IPS-NIHi7 (cell line): ENCODE data around the gene DDX54.
"Not testable (repeated sequence)": the region's sequence is repeated elsewhere in the genome, so short reads cannot be mapped to it uniquely, and the experiment has no call there.

Experiments
- DNase-seq: peaks from one replicate; pipeline ENCODE4 v3.0.0; 2012; ENCODE audit warnings: mixed read lengths; ENCODE audit errors: extremely low spot score

The DDX54 gene

DNA sequence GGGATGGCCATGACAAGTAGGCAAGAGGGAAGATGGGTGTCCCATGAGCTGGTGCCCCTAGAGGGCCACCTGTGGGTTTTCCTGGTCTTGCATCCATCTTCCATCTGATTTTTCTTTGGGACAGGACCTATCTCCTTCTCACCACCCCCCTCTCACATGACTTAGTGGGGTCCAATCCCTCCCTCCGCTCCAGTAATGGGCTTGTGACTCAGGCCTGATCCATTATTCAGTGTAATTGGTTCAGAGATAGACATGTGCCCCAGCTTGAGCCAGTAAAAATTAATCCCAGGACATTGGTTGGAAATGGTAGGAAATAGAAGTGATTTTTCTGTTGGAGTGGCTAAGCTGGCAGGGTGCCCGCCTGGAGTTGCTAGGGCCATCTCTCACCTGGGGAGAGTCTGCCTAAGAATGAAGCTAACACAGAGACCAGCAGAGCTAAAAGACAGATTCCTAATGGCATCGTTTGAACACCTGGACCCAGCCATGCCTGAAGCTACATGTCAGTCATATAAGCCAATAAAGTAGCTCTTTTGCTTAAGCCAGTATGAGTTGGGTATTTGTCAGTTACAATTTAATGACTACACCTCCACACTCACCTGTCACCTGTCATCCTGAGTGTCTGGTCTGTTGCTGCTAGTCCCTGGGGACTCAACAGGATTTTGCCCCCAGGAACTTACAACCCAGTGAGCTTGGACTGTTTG lies 64.5 kb downstream of the DDX54 start:
- DNase-seq = no peak

DNA sequence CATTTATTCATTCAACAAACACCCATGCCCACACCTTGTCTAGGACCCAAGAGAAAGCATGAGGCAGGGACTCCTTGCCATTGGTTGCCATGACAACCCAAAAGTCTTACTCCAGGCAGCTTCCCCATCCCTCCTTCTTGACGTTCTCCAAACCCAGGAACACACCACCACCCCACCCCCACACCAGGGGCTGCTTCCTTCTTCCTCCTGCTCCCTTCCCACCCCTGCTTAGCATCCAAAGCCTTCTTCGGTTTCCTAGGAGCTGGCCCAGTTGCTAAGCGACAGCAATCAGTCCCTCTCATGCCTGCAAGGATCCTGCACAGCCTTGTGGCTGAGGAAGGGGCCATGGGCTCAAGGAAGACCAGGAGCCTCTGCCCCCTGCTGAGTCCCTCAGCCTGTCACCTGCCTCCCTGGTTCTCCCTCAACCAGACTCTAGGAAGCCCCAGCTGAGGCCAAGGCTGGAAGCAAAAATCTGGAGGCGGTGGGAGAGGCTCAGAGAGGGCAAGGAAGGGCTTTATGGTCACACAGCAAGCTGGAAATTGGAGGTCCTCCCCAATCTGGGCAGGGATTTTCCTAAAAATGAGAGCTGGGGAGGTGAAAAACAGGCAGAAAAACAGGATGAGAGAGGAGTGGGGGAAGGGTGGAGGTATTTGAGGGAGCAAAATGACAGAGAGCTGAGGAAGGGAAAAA lies 65.2 kb downstream of the DDX54 start:
- no peak for DNase-seq

DNA sequence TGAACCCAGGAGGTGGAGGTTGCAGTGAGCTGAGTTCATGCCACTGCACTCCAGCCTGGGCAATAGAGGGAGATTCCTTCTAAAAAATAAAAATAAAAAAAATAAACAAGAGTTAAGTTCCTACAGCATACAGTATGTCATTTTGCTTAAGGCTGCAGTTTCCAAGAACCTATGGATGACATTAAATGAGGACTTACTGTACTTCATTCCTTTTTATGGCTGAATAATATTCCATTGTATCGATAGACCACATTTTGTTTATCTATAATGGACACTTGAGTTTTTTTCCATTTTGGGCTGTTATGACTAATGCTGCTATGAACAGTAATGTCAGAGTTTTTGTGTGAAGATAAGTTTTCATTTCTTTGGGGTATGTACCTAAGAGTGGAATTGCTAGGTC lies 67.1 kb downstream of the DDX54 start:
- DNase-seq = no peak

DNA sequence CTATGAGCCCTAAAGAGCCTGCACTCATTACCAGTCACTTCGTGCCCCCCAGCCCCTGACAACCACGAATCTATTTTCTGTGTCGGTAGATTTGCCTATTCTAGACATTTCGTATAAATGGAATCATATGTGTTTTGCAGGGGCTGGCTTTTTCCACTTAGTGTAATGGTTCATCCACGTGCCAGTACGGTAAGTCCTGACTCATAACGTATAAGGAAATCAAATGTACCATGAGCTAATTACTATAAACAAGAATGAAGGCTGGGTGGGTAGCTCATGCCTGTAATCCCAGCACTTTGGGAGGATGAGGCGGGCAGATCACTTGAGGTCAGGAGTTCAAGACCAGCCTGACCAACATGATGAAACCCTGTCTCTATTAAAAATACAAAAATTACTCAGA lies 67.6 kb downstream of the DDX54 start:
- DNase-seq = not testable (repeated sequence)

DNA sequence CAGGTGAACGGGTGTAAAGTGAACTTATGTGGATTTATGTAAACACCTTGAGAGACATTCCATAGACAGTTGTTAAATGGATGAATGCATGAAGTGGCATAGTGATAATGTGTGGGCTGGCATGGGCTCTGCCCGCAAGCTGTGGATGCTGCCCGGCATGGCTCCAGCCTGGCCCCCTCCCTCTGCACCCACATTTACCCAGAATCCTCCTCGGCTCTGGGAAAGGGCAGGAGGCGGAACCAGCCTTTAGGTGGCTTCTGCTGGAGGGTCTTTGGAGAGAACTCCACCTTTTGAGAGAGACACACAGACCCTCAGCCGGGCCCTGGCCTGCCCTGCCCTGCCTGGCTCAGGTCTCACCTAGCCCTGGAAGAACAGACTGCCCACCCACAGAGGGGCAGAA lies 68.4 kb downstream of the DDX54 start:
- DNase-seq = no peak

DNA sequence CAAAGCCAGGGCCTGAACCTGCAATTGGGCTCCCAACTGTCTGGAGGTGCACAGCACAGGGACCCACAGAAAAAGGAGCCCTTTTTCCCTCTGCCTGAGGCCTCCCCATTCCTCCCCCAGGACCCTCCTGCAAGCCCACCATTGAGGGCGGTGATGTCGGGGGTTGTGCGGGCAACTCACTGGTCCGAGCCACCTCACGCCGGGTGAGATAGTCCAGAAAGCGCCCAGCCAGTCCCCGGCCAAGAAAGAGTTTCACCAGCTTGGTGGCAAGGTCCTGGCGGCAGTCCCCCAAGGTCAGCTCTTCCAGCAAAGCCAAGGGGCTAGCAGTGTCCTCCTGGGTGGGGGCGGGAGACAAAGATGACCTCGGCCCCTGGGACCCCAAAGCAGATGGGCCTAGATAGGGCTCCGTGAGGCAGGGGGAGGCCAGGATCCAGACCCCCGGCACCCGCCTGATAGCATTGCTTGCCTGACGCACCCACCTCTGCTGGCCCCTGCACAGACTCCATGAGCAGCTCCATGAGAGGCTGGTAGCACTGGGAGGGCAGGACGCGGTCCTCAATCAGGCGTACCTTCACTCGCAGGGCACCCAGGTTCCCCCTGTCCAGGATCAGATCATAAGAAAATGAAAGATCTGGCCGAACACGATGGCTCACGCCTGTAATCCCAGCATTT lies 69.7 kb downstream of the DDX54 start:
- no peak for DNase-seq

DNA sequence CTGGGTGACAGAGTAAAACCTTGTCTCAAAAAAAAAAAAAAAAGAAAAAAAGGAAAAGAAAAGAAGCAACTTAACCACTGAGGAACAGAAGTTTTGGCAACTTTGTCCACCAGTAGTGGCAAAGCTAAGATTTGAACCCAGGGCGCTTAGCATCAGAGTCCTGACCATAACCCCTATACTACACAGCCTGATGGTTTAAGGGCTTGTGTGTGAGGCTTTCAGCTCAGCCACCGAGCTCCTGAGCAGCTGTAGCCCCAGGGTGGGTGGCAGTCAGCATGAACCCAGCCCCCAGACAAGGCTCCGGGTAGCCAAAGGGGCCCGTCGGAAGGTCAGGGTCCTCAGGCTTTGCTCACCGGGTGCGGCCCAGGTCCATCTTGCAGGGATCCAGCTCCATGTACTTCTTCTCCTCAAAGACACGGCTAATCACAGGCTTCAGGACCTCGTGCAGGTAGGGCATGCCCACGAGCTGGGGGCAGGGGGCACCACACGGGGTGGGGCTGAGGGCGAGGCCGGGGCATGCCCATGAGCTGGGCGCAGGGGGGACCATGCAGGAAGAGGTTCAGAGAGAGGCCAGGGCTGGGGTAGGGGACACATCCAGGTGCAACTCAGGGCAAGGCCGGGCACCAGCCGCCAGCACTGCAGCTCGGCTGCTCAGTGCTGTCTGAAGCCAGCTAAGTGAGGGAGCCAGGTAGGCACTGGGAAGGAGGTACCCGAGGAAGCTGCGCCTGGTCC lies 70.7 kb downstream of the DDX54 start:
- no peak for DNase-seq

DNA sequence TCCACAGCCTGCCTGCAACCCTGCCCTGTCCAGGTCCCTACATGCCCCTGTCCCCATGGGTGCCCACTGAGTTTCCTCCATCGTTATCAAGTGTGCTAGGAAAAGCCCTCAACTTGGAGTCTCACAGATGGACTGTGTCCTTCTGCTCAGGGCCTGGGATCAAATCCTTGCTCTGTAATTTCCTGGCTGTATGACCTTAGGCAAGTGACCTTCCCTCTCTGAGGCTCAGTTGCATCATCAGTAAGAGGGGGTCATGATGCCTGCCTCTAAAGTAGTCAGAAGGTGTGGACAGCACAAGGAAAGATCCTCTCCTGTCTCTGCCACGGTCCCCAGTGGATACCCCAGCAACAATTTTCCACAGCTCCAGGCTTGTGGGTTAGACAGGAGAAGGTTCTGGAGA lies 71.9 kb downstream of the DDX54 start:
- no peak for DNase-seq

DNA sequence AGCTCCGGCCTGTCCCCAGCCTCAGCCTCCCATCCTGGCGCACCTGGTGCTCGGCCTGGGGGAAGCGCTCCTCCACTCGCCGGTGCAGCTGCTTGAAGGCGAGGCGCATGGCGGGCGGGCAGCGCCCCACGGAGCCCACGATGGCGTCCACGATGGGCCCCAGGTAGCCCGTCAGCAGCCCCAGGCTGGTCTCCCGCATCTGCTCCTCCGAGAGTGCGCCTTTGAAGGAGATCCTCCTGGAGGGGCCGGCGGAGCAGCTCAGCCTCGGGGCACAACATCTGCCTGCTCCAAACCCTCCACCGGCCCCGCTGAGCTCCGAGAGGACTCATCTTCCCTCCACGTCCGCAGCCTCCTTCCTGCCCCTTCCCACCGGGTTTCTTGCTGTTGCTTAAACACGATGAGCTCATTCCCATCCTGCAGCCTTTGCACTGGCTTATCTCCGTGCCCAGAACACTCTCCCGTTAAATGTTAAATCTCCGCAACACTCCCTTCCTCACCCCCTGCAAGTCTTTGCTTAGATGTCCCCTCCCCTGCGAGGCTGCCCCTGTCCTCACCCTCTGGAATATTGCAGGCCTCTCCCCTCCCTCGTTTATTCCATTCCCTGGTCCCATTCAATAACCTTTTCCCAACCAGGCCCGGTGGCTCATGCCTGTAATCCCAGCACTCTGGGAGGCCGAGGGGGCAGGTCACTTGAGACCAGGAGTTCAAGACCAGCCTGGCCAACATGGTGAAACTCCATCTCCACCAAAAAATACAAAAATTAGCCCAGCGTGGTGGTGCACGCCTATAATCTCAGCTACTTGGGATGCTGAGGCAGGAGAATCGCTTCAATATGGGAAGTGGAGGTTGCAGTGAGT lies 73.0 kb downstream of the DDX54 start:
- DNase-seq = no peak

DNA sequence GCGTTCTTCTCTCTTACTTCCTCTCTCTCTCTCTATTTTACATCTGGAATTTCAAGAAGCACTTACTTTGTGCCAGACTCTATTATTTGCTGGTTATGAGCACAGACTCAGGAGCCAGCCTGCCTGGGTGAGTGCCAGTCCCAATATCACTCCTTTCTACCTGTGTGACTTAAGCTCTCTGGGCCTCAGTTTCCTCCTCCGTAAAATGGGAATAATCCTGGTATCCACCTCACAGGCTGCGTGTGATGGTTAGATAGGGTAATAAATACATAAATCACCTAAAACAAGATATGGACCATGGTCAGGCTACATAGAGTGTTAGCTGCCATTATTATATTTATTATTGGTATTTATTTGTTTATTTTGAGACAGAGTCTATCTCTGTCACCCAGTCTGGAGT lies 74.0 kb downstream of the DDX54 start:
- no peak for DNase-seq

DNA sequence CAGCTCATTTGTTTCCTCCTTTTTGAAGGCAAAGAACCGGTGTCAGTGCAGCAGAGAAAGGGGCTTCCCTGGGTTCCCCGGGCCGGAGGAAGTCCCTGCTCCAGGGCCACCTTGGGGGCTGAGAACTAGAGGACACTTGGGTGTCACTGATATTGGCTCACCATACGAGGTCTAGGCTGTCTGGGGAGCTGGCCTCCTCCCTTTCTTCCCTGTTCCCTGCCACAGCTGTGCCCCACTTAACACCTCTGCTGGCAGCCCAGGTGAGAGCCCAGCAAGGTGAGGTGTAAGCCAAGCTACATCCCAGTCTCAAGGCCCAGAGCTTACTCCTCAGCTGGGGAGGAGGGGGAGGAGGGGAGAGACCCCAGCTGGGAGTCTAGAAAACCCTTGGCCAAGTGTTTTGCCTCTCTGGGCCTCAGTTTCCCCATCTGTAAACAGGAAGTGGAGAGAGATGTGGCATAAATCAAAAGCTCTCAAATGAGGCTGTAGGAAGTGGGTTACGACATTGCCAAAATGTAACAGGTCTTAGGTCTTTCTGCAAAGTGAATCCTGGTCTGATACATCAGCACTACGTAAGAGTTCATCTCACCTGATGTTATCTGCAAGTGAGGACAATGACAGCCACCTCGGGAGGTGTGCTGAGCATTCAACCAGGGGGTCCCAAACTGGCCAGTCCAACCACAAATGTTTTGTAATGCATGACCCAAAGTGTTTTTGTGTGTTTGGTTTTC lies 75.2 kb downstream of the DDX54 start:
- DNase-seq = no peak

DNA sequence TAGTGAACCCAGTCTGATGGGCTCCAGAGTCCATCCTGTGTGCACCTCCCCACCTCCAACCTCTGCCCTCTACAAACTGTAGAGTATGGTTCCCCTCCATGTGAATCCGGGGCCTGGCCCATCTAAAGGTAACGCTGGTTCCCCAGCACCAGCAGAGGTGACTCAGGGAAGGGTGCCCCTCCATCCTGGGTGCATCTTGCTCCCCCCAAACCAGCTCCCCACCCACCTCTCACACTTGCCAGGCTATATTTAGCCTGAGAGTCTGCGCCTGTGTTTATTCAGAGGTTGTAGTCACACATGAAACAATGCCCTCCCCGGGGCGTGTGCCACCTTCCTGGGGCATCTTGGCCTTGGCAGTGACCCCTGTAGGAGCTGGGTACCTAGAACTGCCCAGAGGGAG lies 75.9 kb downstream of the DDX54 start:
- DNase-seq = no peak

DNA sequence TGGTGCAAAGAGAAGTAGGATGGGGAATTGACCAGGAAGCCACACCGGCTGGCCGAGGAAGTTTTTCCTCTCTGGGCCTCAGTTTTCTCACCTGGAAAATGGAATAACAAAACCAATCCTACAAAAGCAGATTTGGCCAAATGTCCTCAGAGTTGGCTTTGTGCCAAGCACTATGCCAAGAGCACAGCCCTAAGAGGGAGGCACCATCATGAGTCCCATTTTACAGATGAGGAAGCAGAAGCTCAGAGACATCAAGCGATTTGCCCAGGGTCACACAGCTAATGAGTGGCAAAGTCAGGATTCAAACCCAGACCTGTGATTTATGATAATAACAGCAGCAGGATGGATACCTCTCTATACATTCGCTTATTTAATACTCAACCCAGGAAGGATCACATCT lies 77.0 kb downstream of the DDX54 start:
- DNase-seq = no peak
